ENCODE data around the gene KRT10. TPM values are rescaled to one million over a fixed set of nuclear protein-coding genes. Genes with fewer than 3 reads are reported as not detected.

The KRT10 gene
- total RNA-seq, 3 donors from 2014 or later: 24.5 to 33.1 (median 26.4) TPM

- intact Hi-C loops (cut with DNase I, micrococcal nuclease): loop anchor here in 1 of 2 donors (5.0 kb wide), 1 partner anchor 867 kb away; no protein-coding TSS in a partner anchor
- TF ChIP-seq CTCF (IDR thresholded peaks at IDR 0.05): no peak
- no peak for ATAC-seq
Observed at GRCh38 chr17:40800381-40800780, 22.0 kb downstream of the KRT10 start.

GRCh38 chr17:40799859-40800258, 22.6 kb downstream of the KRT10 start, which contains the start of gene KRT28:
Gene KRT28 (minus strand): TSS chr17:40799959. CDS start chr17:40799893, 66 bp downstream.
- Histone ChIP-seq H3K9me3 (no peaks in the 10 kb centered on the region), H3K36me3 (ENCODE audit: low read depth) (no peaks in the 10 kb centered on the region), H3K4me1 (ENCODE audit: low read depth) (no peaks in the 10 kb centered on the region), H3K4me3 (no peak within 1 kb of the TSS)
- no peak for DNase-seq
- ATAC-seq: no peak
- intact Hi-C loops (cut with DNase I, micrococcal nuclease): loop anchor here in 1 of 2 donors (5.0 kb wide), 1 partner anchor 867 kb away; no protein-coding TSS in a partner anchor
- TF ChIP-seq CTCF (IDR thresholded peaks at IDR 0.05): no peak

More at GRCh38 chr17:40800381-40800780, 22.0 kb downstream of the KRT10 start:
- DNase-seq: no peak
- H3K4me1 ChIP-seq (ENCODE audit: low read depth): no peaks in the 10 kb centered on the region
- no peak overlapping the region for H3K4me3 ChIP-seq
- no peaks in the 10 kb centered on the region for H3K36me3 ChIP-seq (ENCODE audit: low read depth)
- no peaks in the 10 kb centered on the region for H3K9me3 ChIP-seq

- Histone ChIP-seq H3K9me3 (no peaks in the 10 kb centered on the region), H3K36me3 (ENCODE audit: low read depth) (no peaks in the 10 kb centered on the region), H3K4me1 (ENCODE audit: low read depth) (no peaks in the 10 kb centered on the region), H3K4me3 (no peak overlapping the region)
- TF ChIP-seq CTCF (IDR thresholded peaks at IDR 0.05): no peak
- DNase-seq (peak in 1 of 3 donors; percentile 51), ATAC-seq (no peak)
- intact Hi-C loops (cut with DNase I, micrococcal nuclease): no loop called here
Observed at GRCh38 chr17:40796846-40797245, 25.6 kb downstream of the KRT10 start.

GRCh38 chr17:40795019-40795667, 27.3 kb downstream of the KRT10 start:
- H3K4me1 ChIP-seq (ENCODE audit: low read depth): no peaks in the 10 kb centered on the region
- H3K9me3 ChIP-seq: no peaks in the 10 kb centered on the region
- no peak for TF ChIP-seq CTCF (IDR thresholded peaks at IDR 0.05)
- ATAC-seq: no peak
- no peak for DNase-seq
- no peaks in the 10 kb centered on the region for H3K36me3 ChIP-seq (ENCODE audit: low read depth)
- H3K4me3 ChIP-seq: no peak overlapping the region
- intact Hi-C loops (cut with DNase I, micrococcal nuclease): no loop called here

DNA sequence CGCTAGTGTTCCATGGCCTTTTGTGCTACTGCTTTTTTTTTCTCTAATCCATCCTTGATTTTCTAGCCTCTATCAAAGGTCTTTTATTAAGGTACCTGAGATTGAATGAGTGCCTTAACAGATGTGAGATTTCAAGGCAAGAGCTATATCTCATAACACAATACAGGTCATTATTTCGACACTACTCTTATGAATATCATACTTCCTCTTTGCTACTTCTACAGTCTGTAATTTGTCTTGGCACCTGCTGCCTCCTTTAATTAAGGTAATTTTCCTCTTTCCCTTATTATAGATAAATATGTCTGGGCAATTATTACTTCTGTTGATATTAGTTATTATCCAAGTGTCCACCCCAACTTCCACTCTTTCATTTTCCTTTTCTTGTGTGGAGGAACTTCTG, 27.9 kb downstream of the KRT10 start:
- intact Hi-C loops (cut with DNase I, micrococcal nuclease): loop anchor here in 1 of 2 donors (5.0 kb wide), 1 partner anchor 177 kb away; no protein-coding TSS in a partner anchor
- no peak for TF ChIP-seq CTCF (IDR thresholded peaks at IDR 0.05)
- H3K4me1 ChIP-seq (ENCODE audit: low read depth): no peaks in the 10 kb centered on the region
- H3K4me3 ChIP-seq: no peak overlapping the region
- ATAC-seq (no peak), DNase-seq (no peak)
- no peaks in the 10 kb centered on the region for H3K9me3 ChIP-seq
- no peaks in the 10 kb centered on the region for H3K36me3 ChIP-seq (ENCODE audit: low read depth)
